HG03135 (cell line): ENCODE measurements around the gene PARD6G.
"Not testable (repeated sequence)": the region's sequence is repeated elsewhere in the genome, so short reads cannot be mapped to it uniquely, and the experiment has no call there.

Experiments
- ATAC-seq: cut with Tn5 transposase; IDR thresholded peaks from one replicate; pipeline ENCODE4 v1.9.1; 2021; ENCODE audit warnings: mild to moderate bottlenecking, moderate library complexity; ENCODE audit not compliant: unreplicated experiment

Gene PARD6G

DNA sequence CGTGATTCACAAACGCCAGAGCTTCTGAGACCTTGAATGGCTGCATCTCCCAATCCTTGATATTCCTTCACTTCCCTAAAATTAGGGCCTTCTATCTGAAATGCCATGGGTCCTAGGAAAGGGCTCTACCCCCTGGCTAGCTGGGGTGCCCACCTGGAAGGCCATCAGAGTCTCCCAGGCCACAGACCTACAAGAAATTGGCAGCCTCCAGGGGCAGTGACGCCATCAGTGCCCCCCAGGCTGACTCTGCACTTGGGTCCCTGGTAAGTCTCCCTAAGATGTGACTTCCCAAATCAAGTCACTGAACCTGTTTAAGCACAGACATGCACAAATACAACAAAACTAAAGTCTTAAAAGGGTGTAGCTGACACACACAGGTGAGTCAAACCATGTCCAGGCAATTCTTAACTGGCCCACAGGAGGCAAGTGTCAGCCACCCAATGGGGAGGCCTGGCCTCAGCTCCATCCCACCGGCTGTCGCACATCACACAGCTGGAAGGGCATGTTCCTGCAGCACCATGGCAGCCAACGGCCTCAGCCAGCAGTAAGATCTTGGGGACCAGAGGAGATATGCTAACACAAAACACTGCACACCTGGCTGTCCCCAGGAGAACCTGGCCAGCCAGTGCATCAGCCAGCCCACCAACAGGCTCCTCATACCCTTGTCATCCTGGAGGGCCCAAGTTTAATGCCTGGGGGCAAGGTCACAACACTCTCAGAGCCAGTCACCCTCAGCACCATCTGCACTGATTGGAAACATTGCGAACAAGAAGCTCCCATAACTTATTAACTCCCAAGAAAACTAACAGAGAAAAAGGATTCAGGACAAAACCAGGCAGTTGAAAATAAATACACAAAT is 5.2 kb downstream of the PARD6G start:
- no peak for ATAC-seq

- no peak for ATAC-seq
These were observed 7.5 kb downstream of the PARD6G start for GRCh38 chr18:80239830-80240229.

DNA sequence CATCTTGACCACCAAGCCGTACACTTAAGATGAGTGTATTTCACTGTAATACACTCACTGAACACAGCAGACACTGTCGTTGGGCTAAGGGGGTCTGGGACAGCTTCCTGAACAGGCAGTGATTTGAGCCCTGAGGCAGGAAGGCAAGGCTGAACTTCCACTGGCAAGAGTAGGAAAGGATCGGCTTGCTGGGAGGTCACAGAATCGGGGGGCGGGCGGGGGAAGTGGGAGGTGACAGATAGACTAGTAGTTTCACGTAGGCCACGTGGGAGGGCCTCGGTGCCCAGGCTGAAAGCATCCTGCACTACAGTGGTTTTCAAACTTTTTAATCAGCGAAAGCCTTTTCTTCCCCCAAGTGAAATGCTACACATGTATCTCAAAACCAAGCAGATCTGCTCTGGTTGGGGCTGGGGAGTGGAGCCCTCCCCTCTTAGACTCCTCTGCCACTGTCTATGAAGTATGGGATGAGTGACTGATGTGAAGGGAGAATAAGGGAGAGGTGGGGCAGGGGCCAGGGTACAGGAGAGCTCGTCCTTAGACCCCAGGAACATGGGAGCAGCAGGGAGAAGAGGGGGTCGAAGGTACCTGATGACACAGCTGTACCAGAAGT is 8.6 kb downstream of the PARD6G start:
- ATAC-seq, result no peak

DNA sequence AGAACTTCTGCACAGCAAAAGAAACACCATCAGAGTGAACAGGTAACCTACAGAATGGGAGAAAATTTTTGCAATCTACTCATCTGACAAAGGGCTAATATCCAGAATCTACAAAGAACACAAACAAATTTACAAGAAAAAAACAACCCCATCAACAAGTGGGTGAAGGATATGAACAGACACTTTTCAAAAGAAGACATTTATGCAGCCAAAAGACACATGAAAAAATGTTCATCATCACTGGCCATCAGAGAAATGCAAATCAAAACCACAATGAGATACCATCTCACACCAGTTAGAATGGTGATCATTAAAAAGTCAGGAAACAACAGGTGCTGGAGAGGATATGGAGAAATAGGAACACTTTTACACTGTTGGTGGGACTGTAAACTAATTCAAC is 9.8 kb downstream of the PARD6G start:
- ATAC-seq, result not testable (repeated sequence)

GRCh38 chr18:80234398-80234797 is 12.9 kb downstream of the PARD6G start:
- no peak for ATAC-seq

DNA sequence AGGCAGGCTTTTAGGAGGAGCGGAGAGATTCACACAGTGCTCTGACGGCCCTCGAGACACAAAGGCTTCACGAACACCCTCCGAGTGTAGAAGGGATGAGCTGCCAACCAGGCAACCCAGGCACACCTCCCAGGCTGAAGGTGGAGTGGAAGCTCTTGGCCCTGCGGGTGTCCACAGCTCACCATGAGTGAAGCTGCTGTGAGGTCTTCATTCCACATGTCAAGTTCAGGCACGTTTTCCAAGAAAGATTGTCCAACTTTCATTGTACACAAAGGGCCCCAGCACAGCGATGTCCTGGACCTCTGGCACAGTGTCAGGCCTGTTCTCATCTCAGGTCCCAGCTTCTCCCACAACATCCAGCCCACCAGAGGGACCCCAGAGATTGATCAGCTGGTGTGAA is 13.4 kb downstream of the PARD6G start:
- no peak for ATAC-seq

DNA sequence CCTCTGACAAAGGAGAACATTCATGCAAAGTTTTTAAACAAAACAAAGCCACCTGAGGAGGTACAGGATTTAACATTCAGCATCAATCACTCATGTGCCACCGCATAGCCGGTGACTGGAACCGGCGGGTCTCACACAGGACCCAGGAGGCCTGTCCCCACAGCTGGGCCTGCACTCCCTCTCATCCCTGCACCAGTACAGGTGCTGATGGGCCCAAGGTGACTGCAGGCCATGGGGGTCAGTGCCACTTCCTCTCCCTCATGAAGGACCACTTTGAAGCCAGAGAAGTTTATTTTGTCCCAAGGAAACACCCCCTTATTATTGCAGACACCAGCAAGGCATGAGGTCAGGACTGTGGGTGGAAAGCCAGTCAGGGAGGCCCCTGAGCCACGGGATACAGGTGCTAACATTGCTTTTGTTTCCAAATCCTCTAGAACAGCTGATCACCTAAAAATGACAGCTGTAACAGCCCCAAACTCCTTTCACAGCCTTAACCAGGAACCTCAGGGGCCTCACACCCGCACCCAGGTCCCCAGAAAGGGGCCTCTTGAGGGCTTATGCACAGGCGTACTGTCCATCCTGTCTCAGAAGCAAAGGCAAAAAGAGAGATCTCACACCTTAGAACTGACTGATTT is 14.0 kb downstream of the PARD6G start:
- no peak for ATAC-seq

GRCh38 chr18:80232710-80233109 is 14.6 kb downstream of the PARD6G start:
- ATAC-seq, result no peak

GRCh38 chr18:80232030-80232429 is 15.3 kb downstream of the PARD6G start:
- ATAC-seq, result no peak

GRCh38 chr18:80231616-80232015 is 15.7 kb downstream of the PARD6G start:
- no peak for ATAC-seq

DNA sequence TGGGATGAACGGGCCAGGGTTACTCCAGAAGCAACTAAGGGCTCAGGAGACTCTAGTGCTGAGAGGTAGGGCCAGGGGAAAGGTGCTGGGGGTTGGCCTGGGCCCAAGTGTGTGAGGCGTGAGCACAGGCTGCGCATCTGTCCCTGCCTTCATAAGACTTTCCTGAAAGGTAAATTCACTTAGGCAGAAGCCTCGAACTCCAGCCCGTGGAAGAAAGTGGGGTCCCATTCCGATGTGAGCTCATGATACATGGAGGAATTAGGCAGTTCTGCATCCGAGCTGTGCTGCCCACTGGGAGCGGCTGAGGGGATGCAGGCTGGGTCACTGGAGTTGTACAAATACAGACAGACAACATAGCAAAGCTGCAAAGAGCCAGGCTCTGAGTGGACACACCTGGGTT is 16.2 kb downstream of the PARD6G start:
- ATAC-seq, result no peak

DNA sequence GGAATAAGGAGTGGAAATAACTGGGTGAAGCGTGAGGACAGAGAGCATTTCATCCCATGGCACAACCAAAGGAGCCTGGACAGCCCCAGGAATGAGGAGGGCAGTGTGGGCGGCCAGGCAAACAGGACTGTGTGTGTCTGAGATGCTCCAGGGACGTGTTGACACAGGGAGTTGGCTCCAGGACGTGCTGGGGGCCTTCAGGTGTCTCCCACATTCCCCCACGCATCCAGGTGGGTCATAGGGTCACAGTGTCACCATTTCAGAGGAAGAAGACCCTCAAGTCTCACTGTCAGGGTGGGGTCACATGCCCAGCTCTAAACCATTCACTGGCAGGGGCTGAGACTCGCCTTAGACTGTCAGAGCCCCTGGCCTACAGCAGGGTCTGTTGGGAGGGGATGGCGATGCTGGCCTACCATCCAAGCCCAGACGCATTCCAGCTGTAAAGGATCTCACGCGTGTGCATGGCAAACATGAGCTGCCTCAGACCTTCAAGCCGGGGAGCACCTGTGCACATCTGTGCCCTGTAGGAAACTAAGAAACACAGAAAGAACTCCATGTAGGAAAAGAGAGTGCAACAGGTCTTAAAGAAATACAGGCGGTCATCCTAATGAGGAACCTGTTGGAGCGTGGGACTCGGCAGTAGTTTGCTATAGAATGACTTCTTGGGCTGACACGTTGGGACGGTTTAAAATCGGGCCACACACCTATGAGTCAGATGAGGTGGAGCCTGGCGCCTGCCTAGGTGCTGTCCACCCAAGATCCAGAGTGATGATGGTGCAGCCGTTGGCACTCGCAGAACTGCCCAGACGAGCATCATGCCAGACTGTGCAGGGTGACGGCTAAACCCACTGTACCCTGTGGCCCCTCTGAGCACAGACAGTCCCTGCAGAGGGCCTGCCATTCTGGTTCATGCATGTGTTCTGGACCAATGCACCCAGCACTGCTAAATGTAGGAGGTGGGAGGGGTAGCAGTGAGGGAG is 17.3 kb downstream of the PARD6G start:
- no peak for ATAC-seq

- no peak for ATAC-seq
These were observed 18.0 kb downstream of the PARD6G start for GRCh38 chr18:80229363-80229762.

DNA sequence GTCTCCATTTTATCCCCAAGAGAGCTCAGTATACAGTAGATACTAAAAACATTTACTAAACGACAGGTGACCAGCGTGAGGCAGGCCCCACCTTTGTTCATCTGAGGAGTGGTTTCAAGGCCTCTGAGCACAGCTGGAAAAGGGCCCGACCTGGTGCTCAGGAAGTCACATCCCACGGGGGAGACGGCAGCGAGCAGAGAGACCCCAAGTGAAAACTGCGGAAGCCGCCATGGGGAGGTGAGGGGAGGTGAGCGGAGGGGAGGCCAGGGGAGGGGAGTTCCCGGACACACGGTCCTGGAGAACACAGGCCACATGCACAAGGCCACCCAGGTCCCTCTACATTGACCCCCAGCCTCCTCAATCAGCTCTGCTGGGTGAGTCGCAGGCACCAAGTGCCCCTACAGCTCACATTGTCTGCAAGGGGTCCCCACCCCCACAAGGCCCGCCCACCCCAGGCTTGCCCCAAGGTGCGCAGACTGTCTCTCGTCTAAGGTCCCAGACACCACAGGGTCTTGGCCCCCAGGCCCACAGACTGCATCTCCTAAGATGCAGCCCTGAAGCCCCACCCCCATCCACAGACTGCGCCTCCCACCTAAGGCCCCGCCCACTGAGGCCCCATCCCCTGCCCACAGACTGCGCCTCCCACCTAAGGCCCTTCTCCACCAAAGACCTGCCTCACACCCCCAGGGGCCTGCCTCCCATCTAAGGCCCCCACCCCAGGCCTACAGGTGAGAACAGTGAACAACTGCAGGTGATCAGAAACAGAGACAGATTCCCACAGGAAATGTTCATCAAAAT is 19.1 kb downstream of the PARD6G start:
- no peak for ATAC-seq

DNA sequence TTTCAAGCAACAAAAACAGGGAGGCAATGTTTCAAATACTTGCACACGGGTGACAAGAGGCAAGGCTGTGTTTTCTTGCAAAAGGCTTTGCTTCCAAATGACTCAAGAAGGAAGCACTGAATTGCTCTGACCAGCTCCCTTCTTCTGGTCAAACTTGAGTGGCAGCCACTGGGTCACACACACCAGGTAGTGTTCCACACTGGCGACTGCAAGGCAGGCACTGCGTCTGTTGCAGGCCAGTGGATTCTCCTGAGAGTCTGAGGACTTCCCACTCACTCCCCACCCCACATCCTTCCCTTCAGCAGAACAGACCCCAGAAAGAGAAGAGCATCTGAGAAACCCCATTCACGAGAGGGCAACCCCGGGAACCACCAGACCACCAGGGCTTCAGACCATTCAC is 19.8 kb downstream of the PARD6G start:
- no peak for ATAC-seq

GRCh38 chr18:80225685-80226084 is 21.6 kb downstream of the PARD6G start:
- ATAC-seq, result no peak

DNA sequence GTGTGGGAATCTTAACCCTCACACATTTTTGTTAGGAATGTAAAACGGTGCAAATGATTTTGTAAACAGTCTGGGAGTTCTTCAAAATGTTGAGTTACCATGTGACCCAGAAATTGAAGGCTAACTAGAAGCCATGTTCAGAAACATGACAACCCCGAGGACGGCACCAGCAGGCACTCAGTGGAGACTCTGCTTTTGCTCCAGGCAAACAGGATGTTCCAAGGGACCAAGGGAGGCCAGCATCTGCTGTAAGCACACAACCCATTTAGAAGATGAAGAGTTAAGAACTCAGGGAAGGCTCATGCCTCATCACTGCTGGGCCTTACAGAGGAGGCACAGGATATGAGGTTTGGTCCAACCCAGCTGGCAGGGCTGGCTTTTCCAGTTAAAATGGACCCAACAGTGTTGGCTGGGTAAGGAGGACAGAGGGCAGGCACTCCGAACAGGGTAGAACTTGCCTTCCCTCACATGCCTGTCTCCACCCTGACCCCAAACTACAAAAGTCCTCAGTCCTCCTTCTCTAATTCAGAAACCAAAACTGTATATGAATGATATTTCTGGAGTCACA is 23.6 kb downstream of the PARD6G start:
- no peak for ATAC-seq

DNA sequence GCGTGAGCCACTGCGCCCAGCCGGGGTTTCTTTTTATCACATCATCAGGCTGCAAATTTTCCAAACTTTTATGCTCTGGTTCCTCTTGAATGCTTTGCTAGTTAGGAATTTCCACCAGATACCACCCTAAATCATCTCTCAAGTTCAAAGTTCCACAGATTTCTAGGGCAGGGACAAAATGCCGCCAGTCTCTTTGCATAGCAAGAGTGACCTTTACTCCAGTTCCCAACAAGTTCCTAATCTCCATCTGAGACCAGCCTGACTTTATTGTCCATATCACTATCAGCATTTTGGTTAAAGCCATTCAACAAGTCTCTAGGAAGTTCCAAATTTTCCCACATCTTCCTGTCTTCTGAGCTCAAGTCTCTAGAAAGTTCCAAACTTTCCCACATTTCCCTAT is 27.8 kb downstream of the PARD6G start:
- not testable (repeated sequence) for ATAC-seq

DNA sequence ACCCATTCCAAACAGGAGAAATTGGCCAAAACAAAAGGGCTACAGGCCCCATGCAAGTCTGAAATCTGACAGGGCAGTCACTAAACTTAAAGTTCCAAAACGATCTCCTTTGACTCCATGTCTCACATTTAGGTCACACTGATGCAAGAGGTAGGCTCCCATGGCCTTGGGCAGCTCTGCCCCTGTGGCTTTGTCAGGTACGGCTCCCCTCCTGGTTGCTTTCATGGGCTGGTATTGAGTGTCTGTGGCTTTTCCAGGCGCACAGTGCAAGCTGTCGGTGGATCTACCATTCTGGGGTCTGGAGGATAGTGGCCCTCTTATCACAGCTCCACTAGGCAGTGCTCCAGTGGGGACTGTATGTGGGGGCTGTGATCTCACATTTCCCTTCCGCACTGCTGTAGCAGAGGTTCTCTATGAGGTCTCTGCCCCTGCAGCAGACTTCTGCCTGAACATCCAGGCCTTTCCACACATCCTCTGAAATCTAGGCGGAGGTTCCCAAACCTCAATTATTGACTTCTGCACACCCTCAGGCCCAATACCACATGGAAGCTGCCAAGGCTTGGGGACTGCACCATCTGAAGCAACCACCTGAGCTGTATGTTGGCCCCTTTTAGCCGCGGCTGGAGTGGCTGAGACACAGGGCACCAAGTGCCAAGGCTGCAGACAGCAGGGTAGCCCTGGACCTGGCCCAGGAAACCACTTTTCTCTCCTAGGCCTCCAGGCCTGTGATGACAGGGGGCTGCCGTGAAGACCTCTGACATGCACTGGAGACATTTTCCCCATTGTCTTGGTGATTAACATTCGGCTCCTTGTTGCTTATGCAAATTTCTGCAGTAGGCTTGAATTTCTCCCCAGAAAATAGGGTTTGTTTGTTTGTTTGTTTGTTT is 28.7 kb downstream of the PARD6G start:
- ATAC-seq, result no peak
